Measurements from ENCODE around the gene KNSTRN. TPM values are rescaled to one million over a fixed set of nuclear protein-coding genes. Genes with fewer than 3 reads are reported as not detected.
A peak's percentile ranks its signal among the peaks of the same experiment; 100 is the strongest.

The KNSTRN gene
- total and polyA plus RNA-seq, 2 of the 4 experiments (the other 2 are of a cell fraction): 33.1 to 73.5 TPM

- in situ Hi-C loops (cut with MboI; ENCODE audit: low sequenced_read_pairs) (no loop called here), intact Hi-C loops (cut with micrococcal nuclease) (no loop called here), dilution Hi-C loops (cut with HindIII; ENCODE audit: low sequenced_read_pairs, unreplicated experiment) (no loop called here)
- peaks cover 11% of the 10 kb centered on the region for H3K27me3 ChIP-seq (ENCODE audit: control insufficient read depth, insufficient read depth, low read length)
- TF ChIP-seq RAD21 (IDR thresholded peaks at IDR 0.05; ENCODE audit: low read length) (no peak), CTCF (conservative IDR thresholded peaks at IDR 0.05; ENCODE audit: low read depth, low read length) (no peak), USF2 (IDR thresholded peaks at IDR 0.05; ENCODE audit: low read depth, low read length) (no peak), MAFK (IDR thresholded peaks at IDR 0.05; ENCODE audit: low read depth, low read length) (no peak), FOS (IDR thresholded peaks at IDR 0.05; ENCODE audit: low read depth, low read length) (no peak), ELK1 (IDR thresholded peaks at IDR 0.05; ENCODE audit: borderline replicate concordance, low read depth, low read length) (no peak), POLR2A (IDR thresholded peaks at IDR 0.05; ENCODE audit: low read depth, low read length) (no peak), MXI1 (IDR thresholded peaks at IDR 0.05; ENCODE audit: borderline replicate concordance, low read depth, low read length) (no peak)
- no peak overlapping the region for H3K56ac ChIP-seq (ENCODE audit: extremely low read depth, insufficient read depth, low read length)
- H3K4me2 ChIP-seq (ENCODE audit: low read depth, low read length): no peak overlapping the region
- H2AK5ac ChIP-seq (ENCODE audit: low read depth, low read length): peak overlapping the region; percentile 38; the same call in 1 of the 2 replicates
- peak overlapping the region; percentile 36 for H2AFZ ChIP-seq (replicated peaks; ENCODE audit: low read length, poor library complexity)
- no peak overlapping the region for H3K4ac ChIP-seq (ENCODE audit: low read depth, low read length)
- H3K79me1 ChIP-seq (ENCODE audit: low read depth in 1 of 2, low read length in 2 of 2): no peaks in the 10 kb centered on the region
- H3K23ac ChIP-seq (ENCODE audit: low read depth, low read length): no peak overlapping the region
- no peak overlapping the region for H2BK20ac ChIP-seq (ENCODE audit: low read depth, low read length)
- H4K91ac ChIP-seq (ENCODE audit: insufficient read depth, low read depth, low read length): no peak overlapping the region
- DNase-seq (no peak), ATAC-seq (ENCODE audit: low read depth) (no peak)
- no peak overlapping the region for H3K4me3 ChIP-seq (ENCODE audit: insufficient read depth, low read depth, low read length)
- ChIA-PET POLR2A (ENCODE audit: unreplicated experiment) (no interaction called here), CTCF (interaction anchor here (0.6 kb wide), 1 partner anchor 550 kb away, joined by 4 read pairs; no protein-coding TSS in a partner anchor)
- peak overlapping the region; percentile 94 for H2AK9ac ChIP-seq (replicated peaks; ENCODE audit: low read depth, low read length, poor library complexity)
- no peak overlapping the region for H2BK15ac ChIP-seq (ENCODE audit: low read depth, low read length)
- H3K36me3 ChIP-seq (ENCODE audit: control insufficient read depth, insufficient read depth, low read length): no peaks in the 10 kb centered on the region
- H3K9me1 ChIP-seq (ENCODE audit: insufficient read depth, low read length): peaks cover 11% of the 10 kb centered on the region; the same call in 1 of the 2 replicates
- 84% methylated on average over 11 of the region's 15 CpGs; no CpG with 5 or more reads in 1 of the 2 experiments for WGBS, 2 experiments (ENCODE audit: extremely low coverage in 2 of 2, insufficient read length in 1 of 2)
- H3K9me3 ChIP-seq (ENCODE audit: control insufficient read depth, insufficient read depth, low read length): no peaks in the 10 kb centered on the region
- no peak overlapping the region for H4K8ac ChIP-seq (ENCODE audit: low read depth in 2 of 2, low read length in 2 of 2)
- H3K14ac ChIP-seq (replicated peaks; ENCODE audit: low read depth, low read length): no peak overlapping the region
- H3K9ac ChIP-seq (ENCODE audit: low read depth, low read length): no peak overlapping the region
- BruUV-seq (replicated peaks): no TSS peak
- H2BK120ac ChIP-seq (ENCODE audit: low read depth, low read length): no peak overlapping the region
- peaks cover 20% of the 10 kb centered on the region for H3K4me1 ChIP-seq (ENCODE audit: control insufficient read depth, insufficient read depth, low read length)
- H3K18ac ChIP-seq (ENCODE audit: low read depth, low read length): no peak overlapping the region
- no peaks in the 10 kb centered on the region for H4K20me1 ChIP-seq (ENCODE audit: insufficient read depth, low read length)
- no peak overlapping the region for H4K5ac ChIP-seq (ENCODE audit: low read depth, low read length)
- no peak overlapping the region for H2BK5ac ChIP-seq (ENCODE audit: low read depth, low read length, poor library complexity, severe bottlenecking)
- H3K27ac ChIP-seq (ENCODE audit: insufficient read depth, low read length): no peak overlapping the region
Observed at GRCh38 chr15:40346579-40347558, 35.7 kb upstream of the KNSTRN start.
